HG03460 (cell line): ENCODE data around the gene ASB10.
A peak's percentile ranks its signal among the peaks of the same experiment; 100 is the strongest.

Source experiments
- ATAC-seq: cut with Tn5 transposase; IDR thresholded peaks from one replicate; pipeline ENCODE4 v1.9.1; 2021; ENCODE audit not compliant: unreplicated experiment

Gene ASB10, protein sequence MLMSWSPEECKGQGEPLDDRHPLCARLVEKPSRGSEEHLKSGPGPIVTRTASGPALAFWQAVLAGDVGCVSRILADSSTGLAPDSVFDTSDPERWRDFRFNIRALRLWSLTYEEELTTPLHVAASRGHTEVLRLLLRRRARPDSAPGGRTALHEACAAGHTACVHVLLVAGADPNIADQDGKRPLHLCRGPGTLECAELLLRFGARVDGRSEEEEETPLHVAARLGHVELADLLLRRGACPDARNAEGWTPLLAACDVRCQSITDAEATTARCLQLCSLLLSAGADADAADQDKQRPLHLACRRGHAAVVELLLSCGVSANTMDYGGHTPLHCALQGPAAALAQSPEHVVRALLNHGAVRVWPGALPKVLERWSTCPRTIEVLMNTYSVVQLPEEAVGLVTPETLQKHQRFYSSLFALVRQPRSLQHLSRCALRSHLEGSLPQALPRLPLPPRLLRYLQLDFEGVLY

DNA sequence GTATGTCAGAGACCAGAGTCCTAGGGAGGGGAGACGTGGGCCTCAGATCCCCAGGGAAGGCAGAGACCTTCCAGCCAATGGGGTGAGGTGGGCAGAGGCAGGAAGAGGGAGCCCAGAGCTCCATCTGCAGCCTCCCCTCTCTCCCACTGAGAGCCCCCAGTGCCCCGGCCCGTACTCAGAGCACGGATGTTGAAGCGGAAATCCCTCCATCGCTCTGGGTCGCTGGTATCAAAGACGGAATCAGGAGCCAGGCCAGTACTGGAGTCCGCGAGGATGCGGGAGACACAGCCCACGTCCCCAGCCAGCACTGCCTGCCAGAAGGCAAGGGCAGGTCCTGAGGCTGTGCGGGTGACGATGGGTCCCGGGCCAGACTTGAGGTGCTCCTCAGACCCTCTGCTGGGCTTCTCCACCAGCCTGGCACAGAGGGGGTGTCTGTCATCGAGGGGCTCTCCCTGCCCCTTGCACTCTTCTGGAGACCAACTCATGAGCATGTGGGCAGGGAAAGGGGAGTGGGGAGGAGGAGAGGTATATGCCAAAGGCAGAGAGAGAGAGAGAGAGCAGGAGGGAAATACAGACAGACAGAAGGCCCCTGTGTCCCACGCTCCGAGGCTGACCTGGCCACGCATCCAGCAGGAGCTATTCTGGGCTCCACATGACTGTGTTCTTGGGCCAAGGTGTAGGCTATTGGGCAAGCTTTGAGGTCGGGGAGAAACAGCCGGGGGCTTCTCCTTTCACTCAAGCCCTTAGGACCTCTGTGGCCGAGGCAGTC is at the start of gene ASB10:
TSS of gene ASB10 (minus strand) at position 611 of the 769 bp plus-strand sequence. CDS start at position 491, 120 bp downstream.
- no peak for ATAC-seq

DNA sequence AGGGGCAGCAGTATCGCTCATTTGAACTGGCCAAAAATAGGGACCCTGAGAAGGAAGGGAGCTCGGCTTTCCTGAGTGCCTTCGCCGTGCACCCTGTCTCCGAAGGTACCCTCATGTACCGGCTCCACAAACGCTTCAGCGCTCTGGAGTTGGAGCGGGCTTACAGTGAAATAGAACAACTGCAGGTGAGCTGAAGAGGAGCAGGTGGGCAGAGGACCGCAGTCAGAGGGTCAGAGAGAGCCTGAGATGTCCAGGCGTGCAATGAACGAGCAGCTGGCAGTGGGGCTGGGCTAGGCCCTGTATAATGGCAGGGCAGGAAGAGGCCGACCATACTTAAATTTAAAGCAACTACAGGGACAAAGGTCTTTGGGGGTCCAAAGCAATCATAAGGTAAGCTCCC is 49.4 kb upstream of the ASB10 start:
- no peak for ATAC-seq

DNA sequence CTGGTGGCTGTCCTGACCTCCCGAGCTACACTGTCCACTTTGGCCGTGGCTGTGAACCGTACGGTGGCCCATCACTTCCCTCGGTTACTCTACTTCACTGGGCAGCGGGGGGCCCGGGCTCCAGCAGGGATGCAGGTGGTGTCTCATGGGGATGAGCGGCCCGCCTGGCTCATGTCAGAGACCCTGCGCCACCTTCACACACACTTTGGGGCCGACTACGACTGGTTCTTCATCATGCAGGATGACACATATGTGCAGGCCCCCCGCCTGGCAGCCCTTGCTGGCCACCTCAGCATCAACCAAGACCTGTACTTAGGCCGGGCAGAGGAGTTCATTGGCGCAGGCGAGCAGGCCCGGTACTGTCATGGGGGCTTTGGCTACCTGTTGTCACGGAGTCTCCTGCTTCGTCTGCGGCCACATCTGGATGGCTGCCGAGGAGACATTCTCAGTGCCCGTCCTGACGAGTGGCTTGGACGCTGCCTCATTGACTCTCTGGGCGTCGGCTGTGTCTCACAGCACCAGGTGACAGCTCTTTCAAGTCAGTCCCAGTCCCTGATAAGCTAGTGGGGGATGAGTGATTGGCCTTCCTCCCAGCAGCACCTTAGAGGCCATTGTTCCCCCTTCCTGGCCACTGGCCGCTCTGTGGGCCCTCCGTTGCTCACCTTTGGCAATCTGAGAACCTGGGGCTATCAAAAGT is 48.2 kb upstream of the ASB10 start:
- ATAC-seq: no peak

DNA sequence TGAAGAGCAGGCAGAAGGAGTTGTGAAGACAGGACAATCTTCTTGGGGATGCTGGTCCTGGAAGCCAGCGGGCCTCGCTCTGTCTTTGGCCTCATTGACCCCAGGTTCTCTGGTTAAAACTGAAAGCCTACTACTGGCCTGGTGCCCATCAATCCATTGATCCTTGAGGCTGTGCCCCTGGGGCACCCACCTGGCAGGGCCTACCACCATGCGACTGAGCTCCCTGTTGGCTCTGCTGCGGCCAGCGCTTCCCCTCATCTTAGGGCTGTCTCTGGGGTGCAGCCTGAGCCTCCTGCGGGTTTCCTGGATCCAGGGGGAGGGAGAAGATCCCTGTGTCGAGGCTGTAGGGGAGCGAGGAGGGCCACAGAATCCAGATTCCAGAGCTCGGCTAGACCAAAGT is 46.8 kb upstream of the ASB10 start:
- ATAC-seq: no peak

DNA sequence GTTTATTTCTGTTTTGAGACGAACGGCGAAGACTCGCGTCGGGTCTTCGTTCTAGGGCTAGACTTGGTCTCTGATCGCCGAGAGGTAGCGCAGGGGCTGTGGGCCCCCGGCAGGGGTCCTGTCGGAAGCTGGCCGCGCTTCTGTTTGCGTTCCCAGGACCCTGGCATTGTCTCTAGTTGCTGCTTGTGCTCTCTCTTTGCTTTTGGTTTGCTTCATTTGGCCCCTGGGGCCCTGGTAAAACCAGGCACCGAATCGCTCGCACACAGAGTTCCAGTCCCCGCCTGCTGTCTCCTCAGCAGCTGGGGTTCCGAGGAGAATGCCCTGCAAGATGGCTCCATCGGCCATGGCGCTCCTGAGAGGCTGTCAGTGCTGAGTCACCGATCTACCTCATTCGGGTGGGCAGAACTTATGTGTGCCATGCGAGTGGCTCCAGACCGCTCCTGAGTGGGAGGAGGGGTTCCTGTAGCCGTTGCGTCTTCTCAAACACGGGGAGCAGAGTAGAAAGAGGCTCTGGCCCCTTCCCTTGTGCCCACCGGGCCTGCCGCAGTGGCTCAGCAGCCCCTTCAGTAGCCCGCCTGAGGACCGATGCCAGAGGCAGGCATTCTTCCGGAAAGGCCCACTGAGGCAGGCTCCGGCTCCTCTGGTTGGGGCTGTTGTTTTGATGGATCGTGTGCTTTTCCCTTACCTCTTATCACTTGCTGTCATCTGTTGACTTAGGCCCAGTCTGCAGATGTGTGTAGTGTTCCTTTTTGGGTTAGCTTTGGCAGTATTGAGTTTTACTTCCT is 46.1 kb upstream of the ASB10 start:
- ATAC-seq: peak; percentile 40

DNA sequence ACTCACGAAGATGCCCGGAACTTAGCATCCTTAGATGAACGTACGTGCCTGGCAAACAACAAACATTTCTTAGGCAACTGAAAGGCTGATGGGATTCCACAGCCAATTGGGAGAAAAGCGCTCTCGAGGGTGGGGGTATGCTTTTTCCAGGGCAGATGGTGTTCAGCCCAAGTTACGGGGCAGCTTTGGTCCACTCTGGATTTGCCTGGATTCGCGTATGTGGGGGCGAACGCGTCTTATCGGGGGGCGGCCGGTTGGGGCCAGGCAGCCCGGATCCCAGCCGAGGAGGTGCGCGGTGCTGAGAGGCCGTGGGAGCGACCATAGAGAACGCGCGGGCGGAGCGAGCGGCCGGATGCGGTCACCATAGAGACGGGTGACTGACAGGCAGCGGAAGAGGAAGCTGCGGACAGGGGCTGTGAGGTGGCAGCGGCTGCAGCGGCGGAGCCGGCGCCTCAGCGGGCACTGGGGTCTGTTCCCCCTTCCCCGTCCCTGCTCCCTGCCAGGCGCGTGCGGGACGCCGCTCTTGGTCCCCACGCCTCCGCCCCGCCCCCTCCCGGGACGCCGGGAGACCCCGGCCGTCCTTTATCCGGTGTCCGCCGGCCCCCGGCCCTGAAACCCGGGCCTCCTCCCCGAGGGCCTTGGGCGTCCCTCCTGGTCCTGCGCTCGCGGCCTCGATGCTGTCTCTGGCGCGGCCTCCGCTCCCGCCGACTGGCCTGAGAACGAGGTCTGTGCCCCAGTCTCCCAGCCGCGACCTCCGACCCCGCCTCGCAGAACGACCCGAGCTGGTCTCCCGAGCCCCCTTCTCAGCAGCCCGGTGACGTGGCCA is 45.3 kb upstream of the ASB10 start, which contains the start of gene CHPF2:
TSS of gene CHPF2 (plus strand) at position 393 of the 826 bp plus-strand sequence. CDS start 1,529 bp downstream, outside the sequence.
- peak; percentile 97 for ATAC-seq

DNA sequence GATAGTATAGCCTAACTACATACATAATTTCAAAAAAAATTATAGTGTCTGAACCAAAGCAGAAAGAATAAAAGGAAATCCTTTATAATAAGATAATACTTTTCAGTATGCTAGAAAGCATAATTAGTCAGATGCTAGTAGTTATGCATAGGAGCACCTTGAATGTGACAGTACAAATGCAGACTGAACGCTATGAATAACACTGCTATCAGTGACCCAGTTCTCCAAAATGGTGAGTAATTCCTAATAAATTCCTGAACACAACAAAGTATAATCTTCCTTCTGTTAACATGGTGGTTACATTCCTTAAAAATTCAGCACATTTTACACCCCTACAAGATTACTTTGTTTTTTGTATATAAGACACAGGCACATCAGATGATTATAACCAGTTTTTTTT is 44.0 kb upstream of the ASB10 start:
- ATAC-seq: no peak

DNA sequence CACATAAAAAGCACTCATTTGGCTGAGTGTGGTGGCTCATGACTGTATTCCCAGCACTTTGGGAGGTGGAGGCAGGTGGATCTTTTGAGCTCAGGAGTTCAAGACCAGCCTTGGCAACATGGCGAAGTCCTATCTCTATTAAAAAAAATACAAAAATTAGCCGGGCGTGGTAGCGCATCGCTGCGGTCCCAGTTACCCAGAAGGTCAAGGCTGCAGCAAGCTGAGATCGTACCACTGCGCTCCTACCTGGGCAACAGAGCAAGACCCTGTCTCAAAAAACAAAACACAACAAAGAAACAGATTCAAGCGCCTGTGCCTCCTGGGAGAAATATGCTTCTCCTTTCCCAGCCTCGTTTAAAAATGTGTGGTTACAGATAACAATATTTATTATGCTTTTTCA is 42.2 kb upstream of the ASB10 start:
- no peak for ATAC-seq

DNA sequence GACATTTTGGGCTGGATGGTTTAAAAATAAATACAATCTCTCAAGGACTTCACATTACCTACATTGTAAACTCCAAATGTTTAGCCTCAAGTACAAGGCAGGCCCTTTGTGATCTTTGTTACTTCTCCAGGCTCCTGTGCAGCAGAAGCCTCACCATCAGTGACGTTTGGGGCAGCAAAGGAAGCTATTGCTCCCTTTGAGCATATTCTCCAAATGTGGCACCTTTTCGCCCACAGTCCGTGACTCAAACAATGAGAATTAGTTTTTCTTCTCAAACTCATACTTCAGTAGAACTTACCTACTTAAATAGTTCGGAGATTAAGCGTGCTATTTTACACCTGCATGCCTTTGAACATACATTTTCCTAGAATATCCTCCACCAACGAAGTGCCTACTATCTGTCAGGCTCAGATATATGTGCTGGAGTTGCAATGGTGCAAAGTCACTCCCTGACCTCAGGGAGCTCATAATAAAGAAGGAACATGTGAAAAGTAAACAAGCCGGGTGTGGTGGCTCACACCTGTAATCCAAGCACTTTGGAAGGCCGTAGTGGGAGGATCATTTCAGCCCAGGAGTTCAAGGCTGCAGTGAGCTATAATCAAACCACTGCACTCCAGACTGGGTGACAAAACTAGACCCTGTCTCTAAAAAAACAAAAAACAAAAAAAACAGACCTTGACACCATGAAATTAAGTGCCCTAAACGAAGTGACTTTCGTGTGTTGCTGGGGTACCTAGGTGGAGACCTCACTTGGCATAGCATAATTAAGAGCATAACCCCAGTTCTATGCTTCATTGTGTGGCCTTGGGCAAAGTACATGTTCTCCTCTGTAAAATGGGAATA is 41.2 kb upstream of the ASB10 start:
- ATAC-seq: no peak

DNA sequence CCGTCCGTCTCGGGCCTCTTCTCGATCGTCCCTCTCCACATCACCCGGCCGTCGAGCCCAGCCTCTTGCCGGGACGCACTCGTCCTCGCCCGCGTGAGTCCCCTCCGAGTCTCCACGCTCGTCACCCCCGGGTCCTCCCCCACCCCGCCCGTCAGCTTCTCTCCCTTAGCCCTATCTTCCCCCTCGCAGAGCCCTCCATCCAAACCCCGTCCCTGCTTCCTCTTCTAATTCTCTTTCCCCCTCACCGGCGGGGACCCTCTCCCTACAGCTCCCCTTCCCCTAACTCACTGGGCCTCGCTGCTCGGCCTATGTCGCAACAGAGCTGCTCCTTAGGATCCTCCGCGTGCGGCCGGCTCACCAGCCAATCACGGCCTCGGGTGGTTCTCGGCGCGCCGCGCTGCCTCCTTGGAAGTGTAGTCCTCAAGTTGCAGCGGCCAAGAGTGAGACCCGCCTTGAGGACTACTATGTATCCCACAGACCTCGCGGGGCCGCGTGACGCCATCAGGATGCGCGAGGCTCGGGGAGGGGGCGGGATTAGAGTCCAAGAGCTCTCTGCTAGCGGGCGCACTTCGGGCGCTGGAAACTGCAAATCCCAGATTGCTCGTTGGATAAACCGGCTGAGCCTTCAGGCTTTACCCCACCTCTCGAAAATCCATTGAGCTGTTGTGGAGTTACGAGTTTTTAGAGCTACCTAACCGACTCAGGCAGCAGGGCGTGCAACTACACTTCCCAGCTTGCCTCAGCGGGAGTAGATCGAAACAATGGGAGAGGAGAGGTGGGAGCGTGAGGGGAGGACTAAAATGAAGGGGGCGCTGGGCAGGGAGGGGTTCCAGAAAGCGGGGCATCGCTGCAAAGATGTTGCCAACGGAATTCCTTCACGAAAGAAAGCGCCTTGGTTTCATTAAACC is 40.1 kb upstream of the ASB10 start, which contains the start of gene ABCF2:
TSS of gene ABCF2 (minus strand) at position 331 of the 908 bp plus-strand sequence. CDS start 747 bp downstream, outside the sequence.
- ATAC-seq: peak; percentile 98

DNA sequence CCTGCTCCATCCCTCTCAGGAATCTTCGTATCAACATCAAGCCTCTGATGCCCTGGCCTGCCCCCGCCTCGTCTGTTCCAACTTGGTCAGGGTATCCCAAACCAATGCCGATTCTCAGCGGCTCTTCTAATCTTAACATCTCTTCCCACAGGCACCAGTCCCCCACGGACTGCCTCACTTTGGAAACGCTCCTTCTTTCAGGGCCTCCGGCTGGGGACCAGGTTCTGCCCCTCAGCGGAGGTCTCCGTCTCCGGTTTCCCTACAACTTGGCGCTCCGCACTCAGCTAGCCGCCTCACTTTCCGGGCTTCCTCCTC is 39.5 kb upstream of the ASB10 start:
- no peak for ATAC-seq

DNA sequence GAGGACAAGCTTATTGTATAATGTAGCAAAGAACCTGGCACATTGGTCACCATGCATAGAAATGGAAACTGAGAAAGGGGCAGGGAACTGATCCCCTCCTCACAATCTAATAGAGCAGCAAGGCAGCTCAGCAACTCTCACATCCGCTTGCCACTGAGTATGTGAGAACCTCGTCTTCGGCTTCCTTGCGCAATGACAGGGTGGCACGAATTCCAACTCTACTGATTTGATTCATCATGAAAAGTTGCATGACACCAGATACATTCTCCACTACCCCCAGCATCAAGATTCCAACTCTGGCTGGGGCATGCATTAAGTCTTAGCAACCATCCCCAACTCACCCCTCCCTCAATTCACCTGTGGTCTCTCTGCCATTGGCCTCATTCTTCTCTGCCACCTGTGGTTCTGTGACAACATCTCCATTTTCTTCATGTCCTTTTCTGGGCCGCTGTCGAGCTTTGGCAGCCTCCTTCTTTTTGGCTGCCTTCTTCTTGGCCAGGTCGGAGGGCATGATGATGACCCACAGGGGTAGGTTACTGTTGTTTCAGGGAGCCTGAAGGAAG is 39.0 kb upstream of the ASB10 start:
- no peak for ATAC-seq

DNA sequence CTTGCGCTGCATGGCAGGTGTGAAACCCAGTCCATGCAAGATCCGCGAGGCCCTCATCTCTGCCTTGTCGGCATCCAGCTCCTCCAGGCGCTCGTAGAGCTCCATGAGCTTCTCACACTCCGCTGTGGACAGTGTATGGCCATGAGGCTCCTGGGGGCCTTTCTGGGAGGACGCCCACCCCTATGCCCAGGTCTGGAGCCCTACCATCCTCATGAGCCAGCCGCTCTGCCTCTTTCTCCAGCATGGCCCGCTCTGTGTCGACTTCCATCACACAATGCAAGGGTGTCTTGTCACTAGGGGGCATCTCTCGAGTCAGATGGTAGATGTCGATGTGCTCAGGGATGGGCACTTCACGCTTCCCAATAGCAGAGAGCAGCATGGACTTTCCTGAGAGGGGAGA is 36.7 kb upstream of the ASB10 start:
- ATAC-seq: no peak

DNA sequence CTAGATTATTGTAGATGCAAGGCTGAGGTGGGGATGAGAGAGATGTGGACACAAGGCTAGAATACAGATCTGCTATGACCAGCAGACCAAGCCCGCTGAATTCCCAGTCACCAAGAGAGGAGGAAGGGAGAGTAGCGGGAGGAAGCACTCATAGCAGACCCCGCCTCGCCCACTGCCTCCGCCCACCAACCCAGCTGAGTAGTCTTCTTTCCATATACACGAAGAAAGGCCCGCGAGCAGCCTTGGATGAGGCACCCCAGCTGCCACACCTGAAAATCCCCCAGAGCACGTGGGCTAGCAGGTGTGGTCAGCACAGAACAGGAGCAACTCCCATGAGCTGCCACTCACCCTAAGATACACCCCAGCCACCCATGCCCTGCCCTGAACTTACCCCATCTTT is 31.1 kb upstream of the ASB10 start:
- ATAC-seq: no peak

DNA sequence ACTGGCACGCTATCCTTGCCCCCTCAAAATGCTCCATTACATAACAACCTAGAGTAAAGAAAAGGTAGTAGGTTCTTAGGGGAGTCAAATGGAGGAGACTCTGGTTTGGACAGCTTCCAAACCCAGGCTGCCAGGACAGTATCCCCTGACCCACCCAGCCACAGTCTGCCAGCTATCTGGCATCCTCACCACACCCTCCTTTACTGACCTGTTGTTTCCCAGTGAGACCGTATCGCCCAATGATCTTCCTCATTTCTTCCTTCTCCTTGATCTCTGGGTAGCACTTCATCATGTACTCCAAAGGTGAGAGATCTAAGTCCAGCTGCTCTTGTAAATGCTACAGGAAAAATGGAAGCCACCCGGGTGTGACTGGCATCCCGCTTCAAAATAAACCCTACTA is 28.3 kb upstream of the ASB10 start:
- no peak for ATAC-seq

DNA sequence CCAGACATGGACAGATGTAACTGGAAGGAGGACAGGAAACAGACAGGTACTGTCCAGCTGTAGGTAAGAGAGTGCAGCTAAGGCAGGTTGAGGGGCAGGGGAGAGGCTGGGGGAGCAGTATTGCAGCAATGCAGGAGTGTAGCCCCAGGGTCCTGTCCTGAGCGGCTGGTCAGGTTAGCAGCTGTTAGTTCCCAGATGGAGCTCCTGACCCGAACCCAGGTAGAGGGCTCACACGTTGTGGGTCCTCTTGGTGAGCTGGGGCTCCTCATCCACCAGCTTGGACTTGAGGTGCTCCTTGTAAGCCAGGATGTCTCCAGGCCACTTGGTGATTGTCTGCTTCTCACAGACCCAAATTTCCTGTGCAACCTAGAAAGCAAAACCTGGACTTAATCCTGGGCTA is 26.8 kb upstream of the ASB10 start:
- no peak for ATAC-seq

DNA sequence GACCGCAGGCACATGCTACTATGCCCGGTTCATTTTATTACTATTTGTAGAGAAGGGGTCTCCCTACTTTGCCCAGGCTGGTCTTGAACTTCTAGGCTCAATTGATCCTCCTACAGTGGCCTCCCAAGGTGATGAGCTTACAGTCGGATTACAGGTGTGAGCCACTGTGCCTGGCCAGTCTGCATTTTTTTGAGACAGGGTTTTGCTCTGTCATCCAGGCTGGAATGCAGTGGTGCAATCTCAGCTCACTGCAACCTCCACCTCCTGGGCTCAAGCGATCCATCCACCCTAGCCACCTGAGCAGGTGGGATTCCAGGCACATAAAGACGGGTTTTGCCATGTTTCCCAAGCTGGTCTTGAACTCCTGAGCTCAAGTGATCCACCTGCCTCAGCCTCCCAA is 25.6 kb upstream of the ASB10 start:
- ATAC-seq: no peak
